Heart left ventricle (tissue), 13 donors: Measurements from ENCODE around the gene BICC1.

Experiments
- CTCF ChIP-seq, 12 donors: fragments of 200-600 bp; sonication (generic) in 4 of 12; IDR thresholded peaks; one replicate each; pipeline versions ENCODE4 v1.5.0 to v1.8.0; 2018 to 2022; ENCODE audit warnings: antibody characterized with exemption in 12 of 12, mild to moderate bottlenecking in 5 of 12
- POLR2A ChIP-seq, 2 donors: fragments of 450-650 bp; IDR thresholded peaks; one replicate each; pipeline ENCODE4 v1.6.1; 2017; ENCODE audit warnings: antibody characterized with exemption in 2 of 2, mild to moderate bottlenecking in 2 of 2, moderate library complexity in 2 of 2
- donor health status: ischemic (EF 13 %, LVEDD 7.1; RV severe dilation, severe dysfunction).
- donor health status: DM: no; HTN: yes; CAD: no.
- donor health status: DM: no; HTN: no; CAD: no.
- donor health status: ischemic (EF 25% LVEDD 6.9; RV normal size, moderate dysfunction).
- donor health status: ischemic (EF 25% LVEDD 5.7; RV mildly dilated, moderate dysfunction).
- donor health status: ischemic (EF 35%, LVEDD 5.7; RV mildly dilated, moderate dysfunction).
- donor health status: nonischemic (EF 11% LVEDD 7.7; RV severe dilation, severe dysfunction).
- donor health status: DM: yes; HTN: yes; CAD: no.
- donor health status: PGD.
- donor health status: ischemic (EF 29% LVEDD 5.4; RV normal size, mild dysfunction).
- donor health status: nonischemic (EF 23%, LVEDD 6.1; RV moderate dilation, normal function).

GRCh38 chr10:58772758-58773157, 260.1 kb downstream of the BICC1 start:
- TF ChIP-seq POLR2A (IDR thresholded peaks at IDR 0.05): no peak
- no peak for TF ChIP-seq CTCF (IDR thresholded peaks at IDR 0.05)
